ENCODE data around the gene NEU1. TPM values are rescaled to one million over a fixed set of nuclear protein-coding genes. Genes with fewer than 3 reads are reported as not detected.

NEU1 gene
- total and polyA plus RNA-seq, 2 of the 8 experiments (the other 6 are each of a cell fraction or from before 2014, with no cell fraction given) = 41.2 to 72.1 TPM

DNA sequence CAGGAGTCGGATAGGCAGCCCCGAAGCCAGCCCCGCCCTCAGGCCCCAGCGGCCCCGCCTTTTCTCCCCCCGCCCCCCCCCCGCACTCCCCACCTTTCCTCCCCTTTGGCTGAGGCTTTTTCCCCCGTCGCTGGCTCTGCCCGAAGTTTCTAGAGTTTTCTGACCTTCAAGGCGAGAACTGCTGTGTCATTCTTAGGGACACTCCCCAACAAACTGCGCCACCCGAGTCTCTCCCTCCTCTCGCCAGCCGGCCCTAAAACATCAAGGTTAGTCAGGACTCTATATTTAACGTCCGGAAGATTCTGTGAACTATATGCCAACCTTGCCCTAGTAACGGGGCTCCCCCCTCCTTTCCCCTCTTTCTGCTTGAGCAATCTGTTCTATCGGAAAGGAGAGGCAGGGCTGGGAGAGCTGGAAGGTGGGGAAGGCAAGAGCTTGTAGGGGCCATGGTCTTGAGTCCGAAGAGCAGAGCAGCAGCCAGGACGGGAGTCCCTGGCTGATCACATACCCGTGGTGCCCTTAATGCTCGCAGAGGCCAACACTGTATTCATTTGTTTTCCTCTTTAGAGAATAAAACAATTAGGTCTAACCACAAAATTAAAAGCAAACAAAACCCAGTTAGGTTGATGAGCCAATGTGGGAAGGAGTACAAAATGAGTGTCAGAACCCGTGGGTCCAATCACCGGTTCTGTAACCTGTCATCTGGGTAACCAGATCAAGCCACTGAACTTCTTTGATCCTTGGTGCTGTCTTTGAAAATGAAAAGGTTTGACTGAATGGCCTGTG, 40.4 kb downstream of the NEU1 start (continued):
- TF ChIP-seq SUZ12 (IDR thresholded peaks at IDR 0.05; ENCODE audit: low read length) = no peak
- no peak for TF ChIP-seq SP1 (IDR thresholded peaks at IDR 0.05; ENCODE audit: low read depth, low read length)
- TF ChIP-seq MAFK (IDR thresholded peaks at IDR 0.05; ENCODE audit: low read depth, low read length) = peak; percentile 84
- no peak for TF ChIP-seq JUN (IDR thresholded peaks at IDR 0.05; ENCODE audit: low read depth, low read length)
- peak; percentile 77 for TF ChIP-seq TAF7 (optimal IDR thresholded peaks at IDR 0.05; ENCODE audit: borderline replicate concordance, low read depth, low read length)
- TF ChIP-seq BRCA1 (IDR thresholded peaks at IDR 0.05; ENCODE audit: low read depth, low read length) = no peak
- no peak for TF ChIP-seq CBX5 (IDR thresholded peaks at IDR 0.05; ENCODE audit: low read depth, low read length)
- 0 out of 4 replicates have a peak, but pooled peaks of 1 of the 2 experiments have one; percentile 20 for TF ChIP-seq SIN3A (conservative IDR thresholded peaks at IDR 0.05 in 1 of 2, IDR thresholded peaks at IDR 0.05 in 1 of 2; ENCODE audit: low read depth in 1 of 2, low read length in 2 of 2)
- no peak for TF ChIP-seq YY1 (IDR thresholded peaks at IDR 0.05; ENCODE audit: low read depth, low read length)
- TF ChIP-seq, protein P1, sequence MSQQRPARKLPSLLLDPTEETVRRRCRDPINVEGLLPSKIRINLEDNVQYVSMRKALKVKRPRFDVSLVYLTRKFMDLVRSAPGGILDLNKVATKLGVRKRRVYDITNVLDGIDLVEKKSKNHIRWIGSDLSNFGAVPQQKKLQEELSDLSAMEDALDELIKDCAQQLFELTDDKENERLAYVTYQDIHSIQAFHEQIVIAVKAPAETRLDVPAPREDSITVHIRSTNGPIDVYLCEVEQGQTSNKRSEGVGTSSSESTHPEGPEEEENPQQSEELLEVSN (IDR thresholded peaks at IDR 0.05) = no peak
- TF ChIP-seq SAP30 (IDR thresholded peaks at IDR 0.05; ENCODE audit: insufficient read depth, insufficient replicate concordance, low read length) = peak; percentile 55
- TF ChIP-seq KDM4A (IDR thresholded peaks at IDR 0.05; ENCODE audit: low read depth, low read length, severe bottlenecking) = no peak
- TF ChIP-seq HDAC2 (IDR thresholded peaks at IDR 0.05; ENCODE audit: borderline replicate concordance in 1 of 2, low read depth in 2 of 2, low read length in 2 of 2) = no peak
- TF ChIP-seq, protein P2, sequence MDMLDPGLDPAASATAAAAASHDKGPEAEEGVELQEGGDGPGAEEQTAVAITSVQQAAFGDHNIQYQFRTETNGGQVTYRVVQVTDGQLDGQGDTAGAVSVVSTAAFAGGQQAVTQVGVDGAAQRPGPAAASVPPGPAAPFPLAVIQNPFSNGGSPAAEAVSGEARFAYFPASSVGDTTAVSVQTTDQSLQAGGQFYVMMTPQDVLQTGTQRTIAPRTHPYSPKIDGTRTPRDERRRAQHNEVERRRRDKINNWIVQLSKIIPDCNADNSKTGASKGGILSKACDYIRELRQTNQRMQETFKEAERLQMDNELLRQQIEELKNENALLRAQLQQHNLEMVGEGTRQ (IDR thresholded peaks at IDR 0.05; ENCODE audit: low read length) = no peak
- no peak for TF ChIP-seq FOSL1 (IDR thresholded peaks at IDR 0.05; ENCODE audit: insufficient read depth, low read depth, low read length)
- TF ChIP-seq TCF12 (IDR thresholded peaks at IDR 0.05; ENCODE audit: low read depth, low read length) = no peak
